NCI-H2196 (cell line): ENCODE data around the gene DRC3.

Experiments
- DNase-seq: peaks from one replicate; lab custom pipeline; 2025; ENCODE audit not compliant: unreplicated experiment; lab: John Stamatoyannopoulos, UW

The DRC3 gene

GRCh38 chr17:18018411-18018921 lies 45.8 kb downstream of the DRC3 start:
- no peak for DNase-seq

- DNase-seq = no peak
These were observed 47.1 kb downstream of the DRC3 start for GRCh38 chr17:18019838-18020154.

DNA sequence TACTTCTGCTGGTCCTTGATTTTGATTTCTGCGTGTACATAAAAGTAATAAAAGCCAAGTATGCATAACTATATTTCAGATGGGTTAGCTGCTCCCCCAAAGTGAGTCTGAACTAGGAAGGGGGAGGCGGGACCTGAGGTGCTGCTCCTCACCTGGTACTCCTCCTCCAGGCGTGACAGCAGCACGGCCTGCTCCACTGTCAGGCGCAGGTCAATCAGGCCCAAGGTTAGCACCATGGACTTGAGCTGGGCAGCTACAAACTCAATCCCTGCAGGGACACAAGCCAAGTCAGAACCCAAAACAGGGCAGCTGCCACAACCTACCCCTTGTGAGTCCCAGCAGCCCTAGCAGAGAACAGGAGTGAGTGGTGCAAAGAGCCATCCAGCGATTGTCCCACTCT lies 48.3 kb downstream of the DRC3 start:
- DNase-seq = no peak

DNA sequence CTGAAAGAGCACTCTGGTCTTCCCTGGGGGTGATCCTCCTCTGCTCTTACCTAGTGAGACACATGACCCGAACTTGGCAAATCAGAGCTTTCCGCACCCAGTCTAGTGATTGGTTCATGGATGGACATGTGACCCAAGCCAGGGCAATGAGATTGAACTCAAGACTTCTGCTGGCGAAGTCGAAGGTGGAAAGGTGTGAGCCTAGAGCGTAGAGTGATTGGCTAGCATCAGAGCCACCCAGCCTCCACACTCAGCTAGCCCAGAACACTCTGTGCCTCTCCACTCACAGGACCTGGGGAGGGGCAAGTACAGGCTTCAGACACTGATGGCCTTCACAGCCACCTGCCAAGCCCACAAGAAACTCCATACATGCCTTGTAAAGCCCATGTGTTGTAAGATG lies 48.7 kb downstream of the DRC3 start:
- DNase-seq = no peak

GRCh38 chr17:18025241-18025944 lies 52.7 kb downstream of the DRC3 start:
- DNase-seq = no peak

- peak; percentile 4 for DNase-seq
These were observed 53.5 kb downstream of the DRC3 start for GRCh38 chr17:18025945-18026776.

DNA sequence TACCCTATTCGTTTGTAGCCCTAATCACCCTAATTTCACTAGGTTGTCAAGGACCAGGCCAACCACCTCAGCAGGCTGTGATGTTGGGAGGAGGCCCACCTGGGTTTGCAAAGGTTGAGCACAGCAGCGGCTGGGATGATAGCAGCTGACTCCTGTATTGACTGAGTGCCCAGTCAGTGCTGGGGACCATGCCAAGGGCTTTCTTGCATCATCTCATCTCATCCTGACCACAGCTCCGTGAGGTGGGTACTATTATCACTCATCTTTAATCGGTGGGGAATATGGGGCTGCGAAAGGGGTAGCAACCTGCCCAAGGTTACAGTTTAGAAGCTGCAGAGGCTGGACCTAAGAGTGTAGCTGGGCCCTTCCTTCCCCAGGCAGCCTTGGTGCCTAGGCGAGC lies 54.6 kb downstream of the DRC3 start:
- DNase-seq = no peak

DNA sequence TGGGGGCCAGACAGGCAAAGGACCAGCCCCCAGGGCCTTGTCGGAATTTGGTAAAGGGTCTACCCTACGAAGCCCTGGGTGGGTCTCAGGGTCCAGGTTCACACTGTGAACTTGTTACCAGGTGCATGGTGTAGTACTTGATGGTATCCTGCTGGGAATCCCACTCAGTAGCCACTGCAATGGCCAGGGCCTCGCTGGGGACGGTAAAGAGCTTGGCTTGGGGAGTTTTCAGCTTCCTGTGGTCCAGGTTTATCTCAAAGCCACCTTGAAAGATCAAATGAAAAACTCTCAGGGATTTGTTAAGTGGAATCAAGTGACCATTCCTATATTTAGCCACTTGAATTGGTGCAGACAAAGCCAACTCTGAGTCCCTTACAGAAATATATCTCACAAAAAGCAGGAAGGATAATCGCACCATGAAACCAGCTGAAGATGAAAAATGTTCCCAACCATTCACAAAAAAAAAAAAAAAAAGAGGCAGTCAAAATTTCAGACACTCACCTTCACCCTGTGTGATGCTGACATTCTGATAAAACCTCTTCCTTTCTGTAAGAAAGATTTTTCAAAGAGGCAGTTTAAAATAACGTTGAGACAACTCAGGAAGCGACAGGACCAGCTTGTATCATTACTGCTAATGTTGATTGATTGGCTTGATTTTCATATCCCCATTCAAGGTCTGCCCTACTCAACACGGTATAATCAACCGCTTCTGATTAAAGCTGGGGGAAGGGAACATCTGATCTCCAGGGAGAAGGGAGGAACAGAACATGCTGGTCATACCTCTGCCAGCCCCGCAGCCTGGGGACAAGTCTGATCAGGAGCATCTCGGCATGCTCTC lies 55.7 kb downstream of the DRC3 start:
- no peak for DNase-seq

- no peak for DNase-seq
These were observed 56.4 kb downstream of the DRC3 start for GRCh38 chr17:18028952-18029540.

GRCh38 chr17:18031955-18032354 lies 59.3 kb downstream of the DRC3 start:
- DNase-seq = no peak

DNA sequence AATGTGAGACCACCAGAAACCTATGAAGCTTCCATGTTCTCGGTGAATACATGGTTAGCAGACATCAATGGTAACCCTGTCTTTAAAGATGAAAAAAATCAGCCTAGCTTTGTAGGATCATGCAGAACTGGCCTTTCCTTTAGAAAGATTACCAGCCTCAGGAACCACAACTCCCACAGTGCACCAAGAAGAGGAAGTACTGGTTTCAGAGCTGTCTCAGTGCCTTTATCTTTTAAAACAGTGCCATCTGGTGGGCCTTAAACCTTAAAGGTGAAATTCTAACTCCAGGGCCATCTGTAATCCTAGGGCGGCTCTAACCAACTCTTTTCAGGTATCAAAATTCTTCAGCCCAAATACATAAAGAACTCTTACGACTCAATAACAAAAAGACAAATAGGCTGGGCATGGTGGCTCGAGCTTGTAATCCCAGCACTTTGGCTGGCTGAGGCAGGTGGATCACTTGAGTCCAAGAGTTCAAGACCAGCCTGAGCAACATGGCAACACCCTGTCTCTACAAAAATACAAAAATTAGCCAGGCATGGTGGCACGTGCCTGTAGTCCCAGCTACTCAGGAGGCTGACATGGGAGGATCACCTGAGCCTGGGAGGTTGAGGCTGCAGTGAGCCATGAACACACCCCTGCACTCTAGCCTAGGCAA lies 60.9 kb downstream of the DRC3 start:
- peak; percentile 45 for DNase-seq

DNA sequence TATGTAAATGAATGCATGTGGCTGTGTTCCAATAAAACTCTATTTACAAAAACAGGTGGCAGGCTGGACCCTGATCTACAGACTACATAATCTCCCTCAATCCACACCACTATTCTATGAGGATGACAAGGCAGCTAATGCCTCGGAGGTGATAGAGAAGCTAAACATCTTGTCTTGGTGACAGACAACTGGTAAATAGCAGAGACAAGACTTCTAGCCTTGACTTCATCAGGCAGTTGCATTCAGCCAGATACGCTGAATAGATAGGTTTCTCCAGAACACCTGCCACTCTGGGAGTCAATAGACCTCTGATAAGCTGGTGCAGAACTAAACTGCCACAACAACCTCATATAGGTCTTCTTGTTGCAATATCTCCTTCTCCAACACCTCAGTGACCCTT lies 63.0 kb downstream of the DRC3 start:
- DNase-seq = no peak

GRCh38 chr17:18037486-18037885 lies 64.8 kb downstream of the DRC3 start:
- no peak for DNase-seq

DNA sequence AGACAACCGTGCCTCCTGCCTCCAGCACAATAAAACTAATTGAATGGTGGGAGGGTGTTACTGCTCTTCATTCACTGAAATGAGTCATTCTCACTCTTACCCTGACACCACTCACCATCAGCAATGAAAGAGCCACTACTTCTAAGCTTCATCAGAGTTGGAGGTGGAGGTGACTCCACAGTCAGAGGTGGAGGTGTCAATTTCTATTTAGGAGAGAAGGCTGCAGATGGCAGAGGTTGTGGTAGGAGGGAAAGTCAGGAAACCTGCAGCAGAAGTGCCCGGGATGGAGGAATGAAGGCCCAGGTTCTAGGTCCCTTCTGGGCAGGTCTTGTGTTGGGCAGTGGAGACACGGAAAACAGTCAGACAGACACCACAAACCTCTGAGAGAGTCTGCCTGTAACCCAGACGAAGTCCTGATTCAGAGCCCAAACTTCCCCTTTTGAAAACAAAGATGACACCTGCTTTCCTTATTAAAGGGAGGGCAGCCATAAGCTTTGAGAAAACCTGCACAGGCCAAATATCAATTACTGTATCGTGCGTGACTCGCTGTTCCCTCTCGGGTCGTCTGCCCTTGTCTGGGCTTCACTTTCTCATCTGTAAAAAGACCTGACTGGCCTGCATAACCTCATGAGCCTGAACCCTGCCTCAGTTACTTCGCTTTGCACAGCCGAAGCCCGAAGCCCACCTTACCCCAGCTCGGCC lies 65.6 kb downstream of the DRC3 start:
- no peak for DNase-seq

DNA sequence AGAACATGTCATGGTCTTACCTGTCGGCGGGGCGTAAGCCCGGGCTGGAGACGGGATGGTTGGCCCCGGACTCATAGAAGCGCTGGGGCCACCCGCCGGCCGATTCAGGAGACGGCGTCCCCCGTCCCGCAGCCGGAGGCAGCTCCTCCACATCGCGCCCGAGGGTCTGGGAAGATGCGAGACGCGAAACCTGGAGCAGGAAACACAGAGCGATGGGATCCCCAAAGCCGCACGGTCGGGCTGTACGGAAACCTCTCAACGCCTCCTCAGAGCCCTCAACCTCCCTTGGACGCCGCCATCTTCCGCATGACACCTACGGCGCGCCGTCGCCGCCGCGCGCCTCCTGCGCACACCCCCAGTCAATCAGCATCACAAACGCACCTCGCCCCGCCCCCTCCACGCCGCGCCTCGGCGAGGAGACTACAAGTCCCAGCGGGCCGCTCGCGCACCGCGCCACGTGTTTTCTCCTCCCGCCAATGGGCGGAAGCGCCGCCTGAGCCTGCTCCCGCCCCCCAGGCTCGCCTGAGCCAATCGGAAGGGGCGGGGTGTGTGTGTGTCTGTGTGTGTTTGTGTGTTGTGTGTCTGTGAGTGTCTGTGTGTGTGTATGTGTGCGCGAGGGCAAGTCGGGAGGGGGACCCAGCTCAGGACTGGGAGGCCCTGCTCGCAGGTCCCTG lies 66.3 kb downstream of the DRC3 start, which contains the start of the genes ATPAF2 and GID4:
ATPAF2 (minus strand) TSS at position 308 of the 674 bp plus-strand sequence; CDS start at position 153, 155 bp downstream.
GID4 (plus strand) TSS at position 548 of the 674 bp plus-strand sequence; CDS start at position 605, 57 bp downstream.
- DNase-seq = peak; percentile 92

DNA sequence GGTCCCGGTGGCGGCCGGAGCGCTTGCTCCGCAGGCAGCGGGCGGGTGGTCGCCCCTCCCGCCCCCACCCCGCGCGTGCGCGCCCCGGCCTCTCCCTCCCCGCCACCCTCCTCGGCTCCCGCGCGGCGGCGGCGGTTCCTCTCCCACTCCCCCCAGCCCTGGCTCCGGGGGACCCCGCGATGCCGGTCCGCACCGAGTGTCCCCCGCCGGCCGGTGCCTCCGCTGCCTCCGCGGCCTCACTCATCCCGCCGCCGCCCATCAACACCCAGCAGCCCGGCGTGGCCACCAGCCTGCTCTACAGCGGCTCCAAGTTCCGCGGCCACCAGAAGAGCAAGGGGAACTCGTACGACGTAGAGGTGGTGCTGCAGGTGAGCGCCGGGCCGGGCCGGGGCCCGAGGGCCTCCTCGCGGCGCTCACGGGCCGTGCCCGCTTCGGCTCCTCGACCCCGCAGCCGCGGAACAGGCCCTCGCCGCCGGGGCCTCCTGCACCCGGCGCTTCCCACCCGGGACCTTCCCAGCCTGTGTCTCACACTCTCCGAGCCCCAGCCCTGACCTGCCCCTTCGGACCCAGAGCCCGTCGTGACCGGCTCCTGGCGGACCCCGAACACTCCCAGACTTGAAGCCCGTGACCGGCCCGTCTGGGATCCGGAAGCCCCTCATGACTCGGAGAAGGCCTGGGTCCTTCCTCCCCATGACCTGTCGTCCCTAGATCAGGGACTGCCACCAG lies 67.0 kb downstream of the DRC3 start:
- no peak for DNase-seq

DNA sequence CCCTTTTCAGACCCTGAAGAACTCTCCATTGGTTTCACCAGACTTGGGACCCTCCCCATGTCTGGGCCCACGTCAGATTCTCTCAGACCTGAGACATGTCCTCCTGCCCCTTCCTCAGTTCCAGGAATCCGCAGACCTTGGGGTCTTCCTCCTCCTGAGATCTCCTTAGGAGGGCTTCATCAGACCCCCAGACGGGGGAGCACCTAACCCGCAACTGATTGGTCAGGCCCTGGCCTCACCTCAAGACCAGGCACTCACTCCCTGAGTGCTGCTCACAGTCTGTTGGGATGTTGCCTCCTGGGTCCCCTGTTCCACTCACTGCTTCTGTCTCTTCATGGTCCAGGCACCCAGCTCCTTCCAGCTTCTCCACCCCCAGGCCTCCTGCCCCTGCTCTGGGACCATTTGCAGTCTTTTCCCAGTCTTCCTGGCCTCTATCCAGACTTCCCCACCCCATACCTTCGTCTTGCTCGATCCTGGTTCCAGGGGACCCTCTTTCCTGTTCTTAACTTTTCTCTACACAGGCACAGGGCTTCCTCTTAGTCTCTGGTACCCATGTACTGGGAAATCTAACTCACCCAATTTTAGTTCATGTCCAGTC lies 67.7 kb downstream of the DRC3 start:
- no peak for DNase-seq

DNA sequence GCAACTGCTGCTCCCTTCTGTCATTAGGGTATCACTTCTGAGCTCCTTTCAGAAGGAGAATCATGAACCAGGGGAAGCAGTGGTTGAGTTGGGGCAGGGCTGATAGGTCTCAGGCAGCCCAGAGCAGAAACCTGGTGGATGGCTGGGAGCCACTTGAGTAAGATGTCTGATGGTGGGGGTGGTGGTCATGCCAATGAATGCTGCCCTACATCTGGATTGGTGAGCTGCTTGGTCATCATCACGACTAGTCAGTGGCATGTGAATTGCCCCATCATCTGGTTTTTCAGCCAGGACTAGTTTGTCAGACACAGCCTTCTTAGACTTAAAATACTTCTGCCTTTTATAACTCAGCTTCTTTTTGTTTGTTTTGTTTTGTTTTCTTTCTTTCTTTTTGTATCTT lies 69.1 kb downstream of the DRC3 start:
- DNase-seq = no peak
